ENCODE results near the gene RAB34.

The RAB34 gene

GRCh38 chr17:28729950-28730330 lies 12.3 kb upstream of the RAB34 start:
- no peak for TF ChIP-seq CTCF (IDR thresholded peaks at IDR 0.05; ENCODE audit: borderline replicate concordance, insufficient read depth, low read depth, low read length)
- no peak overlapping the region for H3K4me3 ChIP-seq (ENCODE audit: low read depth, low read length)

GRCh38 chr17:28728364-28729200 lies 10.9 kb upstream of the RAB34 start, which contains the start of gene NEK8:
NEK8 (plus strand) TSS chr17:28728788; CDS start chr17:28728814, 26 bp downstream.
- H3K4me3 ChIP-seq (ENCODE audit: low read depth, low read length) = peak within 1 kb of the TSS; percentile 83
- no peak for TF ChIP-seq CTCF (IDR thresholded peaks at IDR 0.05; ENCODE audit: borderline replicate concordance, insufficient read depth, low read depth, low read length)

- H3K4me3 ChIP-seq (ENCODE audit: low read depth, low read length) = peak overlapping the region; percentile 83
- TF ChIP-seq CTCF (IDR thresholded peaks at IDR 0.05; ENCODE audit: borderline replicate concordance, insufficient read depth, low read depth, low read length) = peak; percentile 99
These were observed 9.2 kb upstream of the RAB34 start for GRCh38 chr17:28726627-28727491.

GRCh38 chr17:28726226-28726626 lies 8.6 kb upstream of the RAB34 start, which contains the start of gene TLCD1:
TLCD1 (minus strand) TSS chr17:28726233; CDS start chr17:28726097, 136 bp downstream.
- H3K4me3 ChIP-seq (ENCODE audit: low read depth, low read length) = peak within 1 kb of the TSS; percentile 83
- TF ChIP-seq CTCF (IDR thresholded peaks at IDR 0.05; ENCODE audit: borderline replicate concordance, insufficient read depth, low read depth, low read length) = no peak

GRCh38 chr17:28725660-28726225 lies 8.1 kb upstream of the RAB34 start:
- TF ChIP-seq CTCF (IDR thresholded peaks at IDR 0.05; ENCODE audit: borderline replicate concordance, insufficient read depth, low read depth, low read length) = no peak
- H3K4me3 ChIP-seq (ENCODE audit: low read depth, low read length) = peak overlapping the region; percentile 83

GRCh38 chr17:28725166-28725659 lies 7.5 kb upstream of the RAB34 start:
- TF ChIP-seq CTCF (IDR thresholded peaks at IDR 0.05; ENCODE audit: borderline replicate concordance, insufficient read depth, low read depth, low read length) = 0 out of 2 replicates have a peak, but pooled peaks have one; percentile 17
- peak overlapping the region; percentile 83 for H3K4me3 ChIP-seq (ENCODE audit: low read depth, low read length)
